GM21367 (cell line): ENCODE data around the gene CACNA1D.

Experiments used
- ATAC-seq: cut with Tn5 transposase; IDR thresholded peaks from one replicate; pipeline ENCODE4 v1.9.1; 2021; ENCODE audit not compliant: unreplicated experiment

Gene CACNA1D

GRCh38 chr3:53495146-53495519, 722 bp downstream of the CACNA1D start:
- no peak for ATAC-seq

- ATAC-seq = no peak
These were observed 1.3 kb downstream of the CACNA1D start for GRCh38 chr3:53495520-53496391.

- ATAC-seq = no peak
These were observed 1.9 kb downstream of the CACNA1D start for GRCh38 chr3:53496392-53496670.

GRCh38 chr3:53496984-53497383, 2.6 kb downstream of the CACNA1D start:
- no peak for ATAC-seq

GRCh38 chr3:53498806-53499641, 4.6 kb downstream of the CACNA1D start:
- ATAC-seq = no peak

GRCh38 chr3:53500165-53500777, 5.9 kb downstream of the CACNA1D start:
- no peak for ATAC-seq

- ATAC-seq = no peak
These were observed 6.8 kb downstream of the CACNA1D start for GRCh38 chr3:53501178-53501577.

- ATAC-seq = no peak
These were observed 8.3 kb downstream of the CACNA1D start for GRCh38 chr3:53502737-53503136.

- no peak for ATAC-seq
These were observed 8.8 kb downstream of the CACNA1D start for GRCh38 chr3:53503195-53503594.

- no peak for ATAC-seq
These were observed 11.8 kb downstream of the CACNA1D start for GRCh38 chr3:53506110-53506762.

- no peak for ATAC-seq
These were observed 12.3 kb downstream of the CACNA1D start for GRCh38 chr3:53506763-53507145.

- ATAC-seq = no peak
These were observed 15.1 kb downstream of the CACNA1D start for GRCh38 chr3:53509494-53509893.

- ATAC-seq = no peak
These were observed 16.1 kb downstream of the CACNA1D start for GRCh38 chr3:53510508-53510907.

- no peak for ATAC-seq
These were observed 16.8 kb downstream of the CACNA1D start for GRCh38 chr3:53511246-53511645.

- ATAC-seq = no peak
These were observed 19.3 kb downstream of the CACNA1D start for GRCh38 chr3:53513556-53514190.

GRCh38 chr3:53516339-53516738, 21.9 kb downstream of the CACNA1D start:
- no peak for ATAC-seq

GRCh38 chr3:53518495-53518981, 24.1 kb downstream of the CACNA1D start:
- ATAC-seq = no peak

- no peak for ATAC-seq
These were observed 24.8 kb downstream of the CACNA1D start for GRCh38 chr3:53519065-53519709.

- no peak for ATAC-seq
These were observed 28.9 kb downstream of the CACNA1D start for GRCh38 chr3:53523346-53523745.

- no peak for ATAC-seq
These were observed 30.2 kb downstream of the CACNA1D start for GRCh38 chr3:53524566-53524965.
